H9 (cell line): Measurements from ENCODE around the gene TTN. TPM values are rescaled to one million over a fixed set of nuclear protein-coding genes. Genes with fewer than 3 reads are reported as not detected.

Experiments
- DNase-seq: peaks from one replicate; pipeline ENCODE4 v3.0.0-alpha.2; 2017
- H2AFZ ChIP-seq: one replicate; pipeline ENCODE4 v1.6.1; 2013; ENCODE audit warnings: mild to moderate bottlenecking, low read length, control low read depth, moderate library complexity
- H2AK5ac ChIP-seq: 2 replicates; pipeline ENCODE4 v1.6.1; 2013; ENCODE audit warnings: low read length, control low read depth, mixed read lengths; ENCODE audit not compliant: insufficient read length
- H2BK120ac ChIP-seq: one replicate; pipeline ENCODE4 v1.6.1; 2013; ENCODE audit warnings: low read depth, mild to moderate bottlenecking, low read length, control low read depth, inconsistent platforms; ENCODE audit not compliant: poor library complexity, severe bottlenecking
- H2BK12ac ChIP-seq: 2 replicates; pipeline ENCODE4 v1.6.1; 2013; ENCODE audit warnings: low read length, control low read depth, mixed read lengths, low read depth; ENCODE audit not compliant: insufficient read length
- H2BK15ac ChIP-seq: 2 replicates; pipeline ENCODE4 v1.6.1; 2013; ENCODE audit warnings: low read depth, low read length, control low read depth
- H2BK20ac ChIP-seq: one replicate; pipeline ENCODE4 v1.6.1; 2013; ENCODE audit warnings: low read depth, mild to moderate bottlenecking, low read length, control low read depth, inconsistent platforms; ENCODE audit not compliant: poor library complexity, severe bottlenecking
- H2BK5ac ChIP-seq: 2 replicates; pipeline ENCODE4 v1.6.1; 2013; ENCODE audit warnings: low read length, control low read depth, mixed read lengths; ENCODE audit not compliant: insufficient read length
- H3K14ac ChIP-seq: 2 replicates; pipeline ENCODE4 v1.6.1; 2013; ENCODE audit warnings: low read length, control low read depth; ENCODE audit not compliant: insufficient read depth
- H3K18ac ChIP-seq: 2 replicates; pipeline ENCODE4 v1.6.1; 2013; ENCODE audit warnings: low read depth, mild to moderate bottlenecking, mixed read lengths, low read length, control low read depth; ENCODE audit not compliant: insufficient read length
- H3K23ac ChIP-seq: 2 replicates; pipeline ENCODE4 v1.6.1; 2013; ENCODE audit warnings: low read length, control low read depth, mixed read lengths, low read depth; ENCODE audit not compliant: insufficient read length
- H3K23me2 ChIP-seq: 2 replicates; pipeline ENCODE4 v1.6.1; 2013; ENCODE audit warnings: low read depth, mild to moderate bottlenecking, mixed read lengths, low read length, control low read depth; ENCODE audit not compliant: insufficient read length, poor library complexity, severe bottlenecking
- H3K27ac ChIP-seq: 2 replicates; pipeline ENCODE4 v1.5.1; 2013; ENCODE audit warnings: low read length, control low read depth, mixed read lengths, low read depth; ENCODE audit not compliant: insufficient read length
- H3K27me3 ChIP-seq: 2 replicates; pipeline ENCODE4 v1.6.1; 2013; ENCODE audit warnings: low read length, control low read depth, inconsistent platforms; ENCODE audit not compliant: insufficient read depth
- H3K4ac ChIP-seq: 2 replicates; pipeline ENCODE4 v1.6.1; 2013; ENCODE audit warnings: low read depth, mild to moderate bottlenecking, control low read depth, inconsistent platforms, low read length, moderate library complexity
- H3K4me1 ChIP-seq: 2 replicates; pipeline ENCODE4 v1.6.1; 2013; ENCODE audit warnings: low read length, control low read depth, inconsistent platforms; ENCODE audit not compliant: insufficient read depth
- H3K4me2 ChIP-seq: 2 replicates; pipeline ENCODE4 v1.6.1; 2013; ENCODE audit warnings: low read length, control low read depth, mixed read lengths; ENCODE audit not compliant: insufficient read length, insufficient read depth
- H3K56ac ChIP-seq: 2 replicates; pipeline ENCODE4 v1.6.1; 2013; ENCODE audit warnings: low read depth, mild to moderate bottlenecking, mixed read lengths, low read length, control low read depth; ENCODE audit not compliant: insufficient read length
- H3K79me1 ChIP-seq: 2 replicates; pipeline ENCODE4 v1.6.1; 2013; ENCODE audit warnings: low read depth, mild to moderate bottlenecking, moderate library complexity, low read length, control low read depth, inconsistent platforms; ENCODE audit not compliant: insufficient read depth, poor library complexity, severe bottlenecking
- H3K79me2 ChIP-seq: 2 replicates; pipeline ENCODE4 v1.6.1; 2013; ENCODE audit warnings: low read length, control low read depth, inconsistent platforms; ENCODE audit not compliant: insufficient read depth
- H3K9ac ChIP-seq: 2 replicates; pipeline ENCODE4 v1.6.1; 2013; ENCODE audit warnings: low read length, control low read depth, mixed read lengths; ENCODE audit not compliant: insufficient read length; ENCODE audit errors: extremely low read depth
- H3K9me3 ChIP-seq: one replicate; pipeline ENCODE4 v1.6.1; 2013; ENCODE audit warnings: low read depth, low read length, inconsistent platforms; ENCODE audit not compliant: control insufficient read depth
- H3T11ph ChIP-seq: one replicate; pipeline ENCODE4 v1.6.1; 2013; ENCODE audit warnings: mild to moderate bottlenecking, low read length, control low read depth, inconsistent platforms
- H4K20me1 ChIP-seq: one replicate; pipeline ENCODE4 v1.6.1; 2013; ENCODE audit not compliant: control insufficient read depth, insufficient read length, insufficient read depth
- H4K5ac ChIP-seq: 2 replicates; pipeline ENCODE4 v1.6.1; 2013; ENCODE audit warnings: low read depth, mild to moderate bottlenecking, mixed read lengths, low read length, control low read depth; ENCODE audit not compliant: insufficient read length
- H4K8ac ChIP-seq: replicated peaks from 2 replicates; pipeline ENCODE4 v1.6.1; 2013; ENCODE audit warnings: low read length, control low read depth, mixed read lengths, low read depth; ENCODE audit not compliant: insufficient read length
- H4K91ac ChIP-seq: 2 replicates; pipeline ENCODE4 v1.6.1; 2013; ENCODE audit warnings: low read depth, mild to moderate bottlenecking, moderate library complexity, mixed read lengths, low read length, control low read depth; ENCODE audit not compliant: insufficient read length
- H3K27ac Mint-ChIP-seq, 3 experiments: 2 replicates in 2 of 3; 3 replicates in 1 of 3; pipeline ENCODE4 v1.8.0; 2020 to 2021; ENCODE audit warnings: mixed read lengths in 3 of 3, mild to moderate bottlenecking in 1 of 3, moderate library complexity in 1 of 3
- H3K27me3 Mint-ChIP-seq: 2 replicates; pipeline ENCODE4 v1.8.0; 2021; ENCODE audit warnings: low read depth, mild to moderate bottlenecking, moderate library complexity, mixed read lengths
- H3K36me3 Mint-ChIP-seq, 3 experiments: 2 replicates in 2 of 3; 3 replicates in 1 of 3; pipeline ENCODE4 v1.8.0; 2020 to 2021; ENCODE audit warnings: low read depth in 3 of 3, mixed read lengths in 3 of 3; ENCODE audit not compliant: insufficient read depth in 1 of 3
- H3K4me1 Mint-ChIP-seq, 2 experiments: 2 replicates each; pipeline ENCODE4 v1.8.0; 2020; ENCODE audit warnings: mixed read lengths in 2 of 2
- H3K4me3 Mint-ChIP-seq, 2 experiments: 2 replicates in 1 of 2; 3 replicates in 1 of 2; pipeline ENCODE4 v1.8.0; 2020 to 2021; ENCODE audit warnings: mild to moderate bottlenecking in 2 of 2, mixed read lengths in 2 of 2, moderate library complexity in 1 of 2
- H3K9me3 Mint-ChIP-seq, 2 experiments: 2 replicates in 1 of 2; 3 replicates in 1 of 2; pipeline ENCODE4 v1.8.0; 2020; ENCODE audit warnings: mild to moderate bottlenecking in 2 of 2, mixed read lengths in 2 of 2, moderate library complexity in 1 of 2
- WGBS: extraction: QIAGEN DNeasy Blood & Tissue Kit; methylation state at CpG from one replicate; pipeline ENCODE4 v1.1.7; 2013; ENCODE audit warnings: missing lambda C conversion rate, low lambda C conversion rate, mixed read lengths; ENCODE audit not compliant: insufficient read length; ENCODE audit errors: extremely low coverage; 5-methylcytosine and 5-hydroxymethylcytosine counted together
- total RNA-seq: library from RNA; stranded (reverse); gene quantifications from 2 replicates; pipeline ENCODE4 v1.2.1, GENCODE V29; 2021
- TF ChIP-seq, protein P1 (sequence below): fragments of 200-600 bp; sonication (generic); conservative IDR thresholded peaks from 3 replicates; pipeline ENCODE4 v1.8.0; 2021; ENCODE audit warnings: antibody characterized with exemption, mild to moderate bottlenecking

Gene TTN
- total RNA-seq, 1 experiment from 2014 or later = 0.70 TPM

DNA sequence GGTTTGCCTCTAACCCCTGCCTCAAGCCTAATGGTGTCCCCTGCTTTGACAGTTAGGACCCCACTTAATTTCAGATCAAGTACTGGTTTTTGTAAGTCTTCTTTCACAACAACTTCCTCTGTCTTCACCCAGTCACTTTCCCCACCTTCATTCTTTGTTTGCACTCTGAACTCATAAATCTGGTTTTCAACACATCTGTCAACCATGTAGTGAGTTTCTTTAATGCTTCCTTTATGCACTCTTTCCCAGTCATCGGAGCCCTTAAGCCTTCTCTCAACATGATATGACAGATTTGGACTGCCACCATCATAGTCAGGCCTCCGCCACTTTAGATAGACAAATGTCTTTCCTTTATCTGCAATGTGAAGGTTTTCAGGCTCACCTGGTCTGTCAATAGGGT lies 217.9 kb downstream of the TTN start:
- H3K27ac ChIP-seq = no peak overlapping the region
- no peak for DNase-seq
- H4K91ac ChIP-seq = no peak overlapping the region
- no peak overlapping the region for H3K9ac ChIP-seq
- no peak overlapping the region for H4K8ac ChIP-seq
- no peak overlapping the region for H3T11ph ChIP-seq
- no peak overlapping the region for H2BK120ac ChIP-seq
- H3K23ac ChIP-seq = no peak overlapping the region
- H3K23me2 ChIP-seq = no peaks in the 10 kb centered on the region
- no peaks in the 10 kb centered on the region for H3K4me1 Mint-ChIP-seq
- TF ChIP-seq, protein P1, sequence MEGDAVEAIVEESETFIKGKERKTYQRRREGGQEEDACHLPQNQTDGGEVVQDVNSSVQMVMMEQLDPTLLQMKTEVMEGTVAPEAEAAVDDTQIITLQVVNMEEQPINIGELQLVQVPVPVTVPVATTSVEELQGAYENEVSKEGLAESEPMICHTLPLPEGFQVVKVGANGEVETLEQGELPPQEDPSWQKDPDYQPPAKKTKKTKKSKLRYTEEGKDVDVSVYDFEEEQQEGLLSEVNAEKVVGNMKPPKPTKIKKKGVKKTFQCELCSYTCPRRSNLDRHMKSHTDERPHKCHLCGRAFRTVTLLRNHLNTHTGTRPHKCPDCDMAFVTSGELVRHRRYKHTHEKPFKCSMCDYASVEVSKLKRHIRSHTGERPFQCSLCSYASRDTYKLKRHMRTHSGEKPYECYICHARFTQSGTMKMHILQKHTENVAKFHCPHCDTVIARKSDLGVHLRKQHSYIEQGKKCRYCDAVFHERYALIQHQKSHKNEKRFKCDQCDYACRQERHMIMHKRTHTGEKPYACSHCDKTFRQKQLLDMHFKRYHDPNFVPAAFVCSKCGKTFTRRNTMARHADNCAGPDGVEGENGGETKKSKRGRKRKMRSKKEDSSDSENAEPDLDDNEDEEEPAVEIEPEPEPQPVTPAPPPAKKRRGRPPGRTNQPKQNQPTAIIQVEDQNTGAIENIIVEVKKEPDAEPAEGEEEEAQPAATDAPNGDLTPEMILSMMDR = no peak
- no peaks in the 10 kb centered on the region for H3K27me3 ChIP-seq
- H2BK12ac ChIP-seq = no peak overlapping the region
- no peak overlapping the region for H4K5ac ChIP-seq
- no peaks in the 10 kb centered on the region for H3K9me3 Mint-ChIP-seq
- no peak overlapping the region for H3K4me3 Mint-ChIP-seq
- no peaks in the 10 kb centered on the region for H3K4me1 ChIP-seq
- no peak overlapping the region for H3K4me2 ChIP-seq
- H2BK20ac ChIP-seq = no peak overlapping the region
- H3K36me3 Mint-ChIP-seq = peaks cover 6 to 19% (median 10%) of the 10 kb centered on the region in 3 experiments; a peak in 5 of 7 replicates
- H2BK15ac ChIP-seq = no peak overlapping the region
- no peaks in the 10 kb centered on the region for H3K9me3 ChIP-seq
- H3K79me1 ChIP-seq = no peaks in the 10 kb centered on the region
- H2AFZ ChIP-seq = no peak overlapping the region
- H3K79me2 ChIP-seq = no peaks in the 10 kb centered on the region
- H3K27ac Mint-ChIP-seq = peak overlapping the region in 1 of 3 experiments; percentile 35; a peak in 1 of 7 replicates
- H3K18ac ChIP-seq = no peak overlapping the region
- H3K56ac ChIP-seq = no peak overlapping the region
- no peaks in the 10 kb centered on the region for H4K20me1 ChIP-seq
- no peak overlapping the region for H3K4ac ChIP-seq
- WGBS = no CpG with 5 or more reads among the region's 2 CpGs
- no peak overlapping the region for H3K14ac ChIP-seq
- H3K27me3 Mint-ChIP-seq = no peaks in the 10 kb centered on the region
- H2BK5ac ChIP-seq = no peak overlapping the region
- no peak overlapping the region for H2AK5ac ChIP-seq
